Hematopoietic multipotent progenitor cell treated with erythropoietin and hydrocortisone succinate and interleukin-3 and kit ligand, for 17 days (in vitro differentiated cells): ENCODE measurements around the gene NHEJ1.

Experiments
- DNase-seq: peaks from one replicate; pipeline ENCODE4 v3.0.0-alpha.2; 2015; ENCODE audit warnings: low spot score

NHEJ1 gene

DNA sequence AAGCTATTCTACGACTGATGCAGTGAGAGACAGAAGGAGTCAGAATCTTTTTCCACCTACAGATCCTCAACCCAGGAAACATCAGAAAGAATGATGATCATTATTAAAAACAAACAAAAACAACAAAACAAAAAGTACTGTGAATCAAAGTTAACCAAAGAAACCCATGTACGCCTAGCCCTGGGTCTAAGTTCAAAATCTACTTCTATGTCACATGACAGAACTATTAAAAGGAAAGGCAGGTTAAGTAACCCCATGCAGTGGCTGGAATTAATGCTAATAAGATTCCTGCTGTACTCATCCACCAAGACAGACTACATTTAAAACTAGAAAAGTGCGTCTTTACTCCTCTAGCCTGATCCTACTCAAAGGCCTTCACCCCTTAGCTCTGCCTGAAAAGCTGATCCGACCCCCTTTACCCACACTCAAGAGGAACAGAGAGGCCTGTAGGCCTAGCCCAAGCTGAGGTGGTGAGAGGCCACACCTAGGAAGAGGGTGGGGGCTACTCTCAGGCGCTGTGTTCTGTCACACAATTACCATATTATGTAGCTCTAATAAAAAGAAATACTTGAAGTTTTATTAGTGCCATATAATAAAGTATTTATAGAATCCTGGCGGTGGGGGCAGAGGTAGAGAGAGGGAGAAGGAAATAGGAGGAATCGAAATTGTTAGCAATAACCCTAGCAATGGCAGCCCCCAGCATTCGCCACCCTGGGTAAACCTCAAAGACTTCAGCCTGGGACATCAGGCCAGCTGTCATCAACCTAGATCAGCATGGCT, 37.1 kb downstream of the NHEJ1 start:
- no peak for DNase-seq

DNA sequence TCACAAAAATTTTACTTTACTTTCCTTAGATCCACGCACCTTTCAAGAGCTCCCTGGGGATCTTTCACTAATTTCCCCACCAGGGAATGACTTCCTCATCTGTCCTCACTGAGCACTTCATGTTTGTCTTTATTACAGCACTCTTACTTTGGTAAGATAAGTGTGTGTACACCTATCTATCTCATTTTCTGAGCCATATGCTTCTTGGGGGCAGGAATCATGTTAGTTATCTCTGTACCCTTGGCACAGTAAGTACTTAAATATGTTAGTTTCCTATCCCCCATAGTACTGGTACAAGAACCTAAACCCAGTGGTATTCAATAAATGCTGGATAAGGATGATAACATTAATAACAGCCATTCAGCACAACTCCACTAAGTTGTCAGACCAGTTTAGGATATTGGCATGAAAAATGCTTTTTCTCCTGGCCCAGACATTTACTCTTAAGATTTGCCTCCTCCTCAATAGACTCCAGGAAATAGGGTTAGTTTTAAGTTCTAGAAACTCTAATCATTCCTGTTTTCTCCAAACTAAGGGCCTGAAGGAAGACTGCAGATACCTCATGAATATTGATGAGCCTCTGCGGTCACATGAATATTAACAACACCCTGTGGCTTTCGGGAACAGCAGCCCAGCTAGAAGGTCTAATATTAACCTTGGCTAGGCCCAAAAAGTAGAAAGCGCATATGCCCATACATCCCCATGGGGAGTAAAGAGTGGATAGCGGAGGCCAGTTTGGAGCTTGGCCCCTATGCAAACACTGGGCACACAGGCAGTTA, 38.2 kb downstream of the NHEJ1 start:
- no peak for DNase-seq

DNA sequence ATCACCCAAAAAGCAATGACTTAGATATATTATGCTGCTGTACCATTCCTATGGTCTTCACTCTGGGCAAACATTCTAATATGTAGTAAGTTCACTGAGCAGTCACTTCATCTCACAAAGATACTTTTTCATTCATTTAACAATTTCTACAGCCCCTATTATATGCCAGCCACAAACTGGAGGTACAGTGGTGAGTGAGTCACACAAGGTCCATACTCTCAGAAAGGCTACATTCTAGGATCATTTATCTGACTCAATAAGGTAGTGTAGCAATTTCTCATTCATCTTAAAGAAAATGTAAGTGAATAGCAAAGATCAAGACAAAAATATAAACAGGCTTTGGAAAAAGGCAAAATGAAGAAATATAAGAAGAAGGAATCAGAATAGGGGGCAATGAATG, 40.5 kb downstream of the NHEJ1 start:
- DNase-seq: no peak

DNA sequence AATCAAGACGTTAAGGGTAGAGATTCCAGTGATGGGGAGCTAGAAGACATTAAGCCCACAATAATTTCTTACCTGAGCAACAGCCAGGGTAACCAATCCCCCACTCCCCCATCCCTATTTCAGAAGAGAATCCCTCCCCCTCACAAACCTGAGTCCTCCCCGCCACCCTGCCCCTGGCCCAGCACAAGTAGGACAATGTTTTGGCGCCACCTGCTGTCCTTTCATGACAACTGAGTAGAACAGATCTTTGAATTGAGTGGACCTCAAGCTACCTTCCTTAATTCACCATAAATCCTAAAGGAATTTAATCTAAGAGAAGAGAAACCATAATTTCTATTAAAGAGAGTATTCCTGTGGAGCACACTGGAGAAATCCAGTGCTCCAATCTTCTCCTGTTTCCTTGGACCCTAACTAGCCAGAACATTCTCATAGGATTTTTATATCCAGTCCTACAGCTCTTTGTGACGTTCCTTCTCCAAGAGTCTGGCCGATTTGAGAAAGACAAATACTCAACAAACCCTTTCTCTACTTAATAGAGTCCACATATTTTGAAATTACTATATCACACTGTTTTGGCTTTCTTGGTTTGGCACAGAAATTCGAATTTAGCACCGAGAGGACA, 41.1 kb downstream of the NHEJ1 start:
- DNase-seq: peak; percentile 60

DNA sequence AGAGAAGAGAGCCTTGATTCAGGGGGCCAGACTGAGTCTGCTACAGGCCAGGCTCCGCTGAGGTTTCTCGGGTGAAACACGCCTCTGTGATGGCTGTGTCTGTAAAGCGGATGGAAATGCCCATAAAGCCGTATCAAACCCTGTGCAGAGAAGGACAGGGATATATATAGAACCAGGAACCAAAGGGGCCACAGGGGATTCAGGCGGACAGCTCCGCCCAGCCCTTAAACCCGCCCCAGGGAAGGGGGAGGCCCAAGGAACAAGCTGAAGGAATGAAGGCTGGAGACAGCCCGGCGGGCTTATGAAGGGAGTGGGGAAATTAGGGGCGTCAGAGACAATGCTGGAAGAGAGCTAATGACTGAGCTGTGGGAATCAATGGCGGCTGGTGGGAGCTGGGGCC, 42.1 kb downstream of the NHEJ1 start:
- DNase-seq: no peak

DNA sequence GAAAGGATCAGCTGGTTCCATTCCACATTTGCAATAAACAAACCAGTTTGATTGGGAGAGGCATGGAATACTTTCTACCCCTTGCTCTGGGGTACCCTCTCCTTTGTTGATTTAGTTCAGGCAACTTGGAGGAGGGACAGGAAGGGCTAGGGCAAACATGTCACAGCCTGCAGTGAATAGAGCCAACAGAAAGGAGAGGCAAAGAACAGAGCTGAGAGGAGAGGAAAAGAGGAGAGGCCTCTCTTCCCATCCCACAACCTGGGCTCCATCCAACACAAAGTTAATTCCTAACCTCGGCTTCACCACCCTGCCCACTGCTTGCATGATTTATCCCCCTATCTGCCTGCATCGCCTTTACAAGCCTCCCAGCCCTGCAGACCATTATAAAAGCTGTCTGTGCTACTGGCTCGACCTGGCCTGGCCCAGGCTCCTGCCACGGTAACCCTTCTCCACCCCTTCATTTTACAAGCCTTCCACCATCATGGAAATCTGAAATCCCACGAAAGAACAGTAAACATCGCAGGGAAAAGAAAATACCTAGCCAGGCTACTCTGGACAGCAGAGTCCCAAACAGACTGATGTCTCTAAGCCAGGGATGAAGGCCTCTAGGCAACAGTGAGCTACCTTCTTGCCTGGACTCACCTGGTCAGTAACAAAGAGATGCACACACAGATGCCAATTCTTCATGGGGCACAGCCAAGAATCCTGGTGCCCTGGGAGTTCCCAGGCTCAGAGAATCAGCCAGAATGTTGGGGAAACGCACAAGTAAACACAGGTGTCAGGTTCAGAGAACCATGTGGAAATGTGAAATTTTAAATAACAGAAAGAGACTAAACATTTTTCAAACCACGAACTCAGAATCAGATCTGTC, 43.6 kb downstream of the NHEJ1 start:
- DNase-seq: no peak

DNA sequence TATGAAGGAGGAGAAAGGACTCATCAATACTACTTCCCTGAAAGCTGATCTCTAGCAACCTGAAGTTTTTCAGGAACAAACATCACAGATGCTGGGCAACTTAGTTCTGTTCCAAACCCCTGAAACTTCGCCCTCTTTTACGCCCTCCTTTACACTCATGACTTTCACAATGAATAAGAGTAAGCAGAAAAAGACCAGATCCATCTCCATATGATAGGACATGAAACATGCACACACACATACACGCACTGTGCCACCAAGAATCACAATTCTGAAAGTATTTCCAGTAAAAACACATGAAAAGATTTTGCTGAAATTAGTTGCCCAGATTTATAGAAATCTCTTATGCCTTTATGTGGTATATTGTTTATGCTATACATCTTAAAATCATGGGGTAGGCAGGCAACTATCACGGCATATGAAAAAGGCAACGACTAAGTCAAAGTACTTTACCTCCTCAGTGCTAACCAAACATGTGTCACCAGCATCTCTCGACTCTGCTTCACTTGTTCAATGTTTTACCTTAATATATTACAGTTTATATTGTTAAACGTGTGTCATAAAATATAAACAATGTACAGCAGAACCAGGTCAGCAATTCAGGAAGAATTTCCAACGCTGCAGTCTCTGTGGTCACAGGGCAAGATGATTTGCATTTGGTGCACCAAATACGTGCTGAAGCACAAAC, 47.8 kb downstream of the NHEJ1 start:
- no peak for DNase-seq

DNA sequence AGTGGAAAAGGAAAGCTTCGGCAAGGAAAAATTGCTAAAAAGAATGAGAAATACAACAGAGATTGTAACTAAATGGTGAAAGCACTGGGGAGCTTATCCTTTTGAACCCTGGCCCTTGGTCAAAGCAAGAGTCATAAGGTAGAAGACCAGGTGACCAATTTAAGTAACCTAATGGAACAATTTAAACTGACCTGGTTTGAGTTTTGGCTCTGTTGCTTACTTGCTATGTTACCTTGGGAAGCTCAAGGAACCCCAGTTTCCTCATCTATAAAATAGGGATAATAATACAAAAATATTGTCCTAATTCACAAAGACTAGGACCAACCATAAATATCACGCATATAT, 48.6 kb downstream of the NHEJ1 start:
- no peak for DNase-seq

DNA sequence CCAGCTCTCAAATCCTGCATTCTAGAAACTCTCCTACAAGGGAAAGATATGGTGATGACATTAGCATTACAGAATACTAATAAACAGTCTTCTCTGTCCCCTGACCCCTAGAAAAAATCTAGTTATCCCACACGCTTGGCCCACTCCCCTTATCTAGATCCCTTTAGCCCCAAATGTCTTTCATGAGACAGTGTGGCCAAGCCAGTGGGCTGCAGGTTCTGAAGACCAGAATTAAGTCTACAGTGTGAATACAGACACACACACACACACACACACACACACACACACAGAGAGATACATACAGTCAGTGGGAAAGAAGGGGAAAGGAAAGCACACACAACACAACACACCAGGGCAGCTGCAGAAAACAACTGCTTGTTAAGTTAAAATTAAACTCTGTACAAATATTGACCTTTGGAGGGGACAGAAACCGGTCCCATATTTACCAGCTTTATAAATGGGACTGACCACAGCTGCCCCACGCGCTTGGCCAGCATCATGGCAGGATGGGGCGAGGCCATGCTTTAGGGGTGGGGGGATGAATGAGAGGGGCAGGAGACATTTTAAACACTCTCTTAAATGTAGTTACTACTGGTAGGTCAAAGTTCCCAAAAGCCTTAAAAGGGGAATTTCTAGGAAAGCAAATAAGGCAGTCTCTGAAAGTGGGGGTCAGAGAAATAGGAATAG, 49.1 kb downstream of the NHEJ1 start:
- DNase-seq: no peak

DNA sequence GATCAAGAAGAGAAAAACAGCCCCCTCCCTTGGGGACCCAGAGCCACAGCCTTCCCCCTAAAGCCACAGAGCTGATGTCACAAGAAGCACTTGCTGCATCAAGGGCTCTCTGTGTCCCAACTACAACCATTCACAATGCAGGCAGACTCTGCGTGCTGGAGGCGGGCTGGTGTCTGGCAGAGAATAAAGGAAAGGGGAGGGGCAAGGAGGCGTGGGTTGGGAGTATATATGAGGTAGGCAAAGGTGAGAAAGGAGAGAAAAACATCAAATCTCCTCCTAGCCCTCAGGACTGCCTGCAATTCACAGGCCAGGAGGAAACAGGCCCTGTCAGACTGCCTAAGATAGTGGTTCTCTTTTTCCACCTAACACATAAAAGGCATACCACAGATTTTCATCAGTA, 51.1 kb downstream of the NHEJ1 start:
- DNase-seq: no peak

DNA sequence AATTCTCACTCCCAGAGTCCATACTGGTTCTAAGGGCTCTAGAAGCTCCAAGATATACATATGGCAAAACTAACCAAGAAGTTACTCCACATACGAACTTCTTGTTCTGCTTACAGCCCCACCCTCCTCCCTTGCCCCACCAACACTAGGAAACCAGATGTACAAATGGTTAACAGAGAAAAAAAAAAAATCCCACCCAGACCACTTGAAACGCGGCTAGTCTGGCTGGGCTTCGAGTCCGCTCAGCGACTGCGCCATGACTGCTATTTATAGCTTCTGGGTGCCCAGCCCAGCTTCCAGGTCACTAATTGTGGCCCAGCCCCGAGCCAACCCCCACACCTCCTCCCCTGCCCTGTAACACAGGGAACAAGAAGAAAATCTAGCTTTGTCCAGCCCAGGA, 52.9 kb downstream of the NHEJ1 start:
- no peak for DNase-seq

DNA sequence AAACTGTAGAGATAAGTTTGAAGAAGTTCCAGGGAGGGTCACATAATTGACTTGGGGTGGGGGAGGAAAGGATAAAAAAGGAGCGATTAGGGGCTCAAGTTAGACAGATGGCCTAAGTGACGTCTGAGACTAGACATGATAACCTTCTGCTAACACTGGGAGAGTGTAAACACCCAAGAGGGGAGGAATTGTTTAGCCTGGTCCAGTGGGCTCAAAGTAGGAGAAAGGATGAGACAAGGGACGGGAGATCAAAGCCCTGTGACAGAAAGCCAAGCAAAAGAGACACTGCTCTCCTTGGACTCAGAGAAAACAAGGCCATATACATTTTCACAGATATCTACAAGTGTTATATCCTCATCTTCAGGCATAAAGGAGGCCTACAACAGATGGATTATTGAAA, 54.4 kb downstream of the NHEJ1 start:
- DNase-seq: no peak

DNA sequence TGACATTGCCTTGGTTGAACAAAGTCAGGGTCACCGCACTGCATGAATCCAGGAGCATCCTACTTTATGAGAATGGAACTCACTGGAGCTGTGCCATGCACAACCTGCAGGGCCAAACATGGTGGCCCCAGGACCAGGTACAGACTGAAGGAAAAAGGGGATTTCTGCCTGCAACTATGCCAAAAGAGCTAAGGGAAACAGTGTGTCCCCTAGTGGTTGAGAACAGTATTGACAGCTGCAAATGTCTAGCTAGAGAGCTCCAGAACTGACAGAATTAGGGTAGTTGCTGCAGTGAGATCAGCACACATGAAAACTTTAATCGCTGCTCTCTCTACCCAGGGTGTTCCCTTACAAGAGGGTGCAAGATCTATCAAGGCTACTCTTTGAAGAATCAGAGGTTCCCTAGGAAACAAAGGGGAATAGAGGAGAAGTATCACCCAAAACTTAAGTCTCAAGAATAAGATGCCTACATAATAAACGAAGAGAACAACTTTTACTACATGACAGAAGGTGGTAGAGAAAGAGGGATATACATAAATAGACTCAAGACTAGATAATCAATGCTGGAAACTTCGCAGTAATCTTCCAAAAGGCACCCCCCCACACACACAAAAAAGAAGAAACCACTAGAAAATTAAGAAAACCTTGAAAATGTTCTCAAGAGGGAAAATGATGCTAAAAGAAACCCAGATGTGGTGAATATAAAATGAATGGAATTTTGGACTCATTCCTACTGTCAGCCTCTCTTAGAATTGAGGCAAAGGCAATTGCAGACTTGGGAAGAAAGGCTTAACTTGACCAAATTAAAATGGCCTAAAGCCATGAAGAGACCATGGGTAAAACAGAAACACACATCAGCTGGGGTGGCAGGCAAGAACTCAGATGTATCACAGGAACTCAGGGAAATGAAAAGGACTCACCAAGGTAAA, 56.2 kb downstream of the NHEJ1 start:
- DNase-seq: peak; percentile 39

DNA sequence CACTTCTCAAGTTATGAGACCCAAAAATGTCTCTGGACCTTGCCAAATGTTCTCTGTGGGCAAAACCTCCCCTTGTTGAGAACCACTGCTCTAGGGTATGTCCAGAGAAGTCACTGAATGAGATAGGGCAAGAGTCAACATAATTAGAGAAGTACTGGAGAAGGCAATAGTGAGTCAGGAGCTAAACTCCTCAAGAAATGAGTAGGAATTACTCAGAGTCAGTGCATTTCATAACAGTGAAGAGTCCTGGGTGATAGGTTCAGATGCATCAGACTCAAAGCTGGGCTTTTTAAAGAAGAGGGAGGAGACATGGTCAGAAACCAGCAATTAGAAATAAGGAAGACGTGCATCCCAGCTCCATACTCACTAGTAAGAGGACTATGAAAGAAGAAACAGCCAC, 61.3 kb downstream of the NHEJ1 start:
- no peak for DNase-seq

DNA sequence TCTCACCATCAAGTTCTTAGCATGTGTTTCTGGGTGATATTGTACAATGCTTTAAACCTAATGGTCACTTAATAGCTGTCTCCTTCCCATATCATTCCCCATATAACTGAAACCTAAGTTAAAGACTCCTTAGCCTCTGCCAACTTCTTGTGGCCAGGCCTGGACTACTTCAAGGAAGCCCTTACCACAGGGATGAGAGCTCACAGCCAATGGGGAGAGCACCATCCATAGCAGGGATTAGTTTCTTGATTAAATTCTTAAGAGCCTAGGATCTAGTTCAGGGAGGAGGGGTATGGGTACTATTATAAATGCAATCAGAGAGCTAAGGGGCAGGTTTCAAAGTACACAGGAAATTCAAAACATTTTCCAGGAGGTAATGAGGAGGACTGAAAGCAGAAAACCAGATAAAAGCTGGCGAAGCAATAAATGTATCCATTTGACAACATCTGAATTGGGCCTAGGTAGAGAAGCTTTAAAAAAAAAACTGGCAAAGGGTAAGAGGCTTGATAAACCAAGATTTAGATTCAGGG, 65.1 kb downstream of the NHEJ1 start:
- DNase-seq: no peak

DNA sequence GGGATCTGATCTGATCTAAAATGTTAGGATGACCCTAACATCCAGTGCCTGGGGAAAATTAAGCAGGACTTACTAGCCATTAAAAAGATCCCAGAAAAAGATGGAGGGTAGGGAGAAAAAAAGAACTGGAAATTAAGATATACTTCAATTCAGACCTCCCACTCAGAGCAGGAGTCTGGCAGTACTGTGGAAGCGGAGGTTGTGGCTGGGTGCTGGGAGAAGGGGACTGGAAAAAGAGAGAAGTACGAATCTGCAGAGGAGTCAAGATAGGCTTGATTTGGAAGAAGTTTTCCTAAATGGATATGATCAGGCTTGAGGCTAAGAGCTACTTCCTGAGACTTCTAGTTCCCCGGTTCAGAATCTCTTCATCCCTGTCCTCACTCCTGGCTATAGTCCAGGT, 66.4 kb downstream of the NHEJ1 start:
- no peak for DNase-seq

DNA sequence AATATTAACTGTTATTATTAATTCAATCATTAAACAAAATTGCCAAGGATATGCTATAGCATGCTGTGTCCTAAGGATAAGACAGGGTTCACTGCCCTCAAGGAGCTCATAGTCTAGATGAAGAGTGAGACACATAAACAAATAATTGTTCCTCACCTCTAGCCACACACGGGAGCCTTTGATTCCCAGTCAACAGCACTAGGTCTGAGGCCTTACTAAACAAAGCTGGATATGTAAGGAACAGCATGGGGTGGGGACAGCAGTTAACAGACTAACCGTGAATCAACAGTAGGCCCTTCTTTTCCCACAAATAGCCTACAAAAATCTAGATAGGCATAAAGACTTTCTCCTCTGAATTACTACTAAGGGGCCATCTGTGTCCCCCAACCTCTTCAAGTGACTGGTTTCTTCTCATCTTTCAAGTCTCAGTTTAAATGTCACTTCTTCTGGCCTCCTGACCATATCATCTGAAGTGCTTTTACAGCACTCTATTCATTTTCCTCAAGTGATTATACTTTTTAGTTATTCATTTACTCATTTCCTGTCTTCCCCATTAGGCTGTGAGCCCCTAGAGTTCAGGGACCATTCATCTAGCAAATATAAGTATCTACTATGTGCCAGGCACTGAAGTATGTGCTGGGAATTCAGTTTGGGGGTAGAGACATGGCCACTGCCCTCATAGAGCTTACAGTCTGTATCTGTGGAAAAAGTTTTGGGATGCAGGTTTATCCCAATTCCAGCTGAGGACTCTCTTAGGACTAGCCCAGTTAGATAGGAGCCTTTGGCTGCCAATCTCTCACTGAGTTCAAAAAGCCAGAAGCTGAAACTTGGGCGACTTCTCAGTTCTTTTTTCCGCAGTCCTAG, 69.9 kb downstream of the NHEJ1 start:
- DNase-seq: no peak

DNA sequence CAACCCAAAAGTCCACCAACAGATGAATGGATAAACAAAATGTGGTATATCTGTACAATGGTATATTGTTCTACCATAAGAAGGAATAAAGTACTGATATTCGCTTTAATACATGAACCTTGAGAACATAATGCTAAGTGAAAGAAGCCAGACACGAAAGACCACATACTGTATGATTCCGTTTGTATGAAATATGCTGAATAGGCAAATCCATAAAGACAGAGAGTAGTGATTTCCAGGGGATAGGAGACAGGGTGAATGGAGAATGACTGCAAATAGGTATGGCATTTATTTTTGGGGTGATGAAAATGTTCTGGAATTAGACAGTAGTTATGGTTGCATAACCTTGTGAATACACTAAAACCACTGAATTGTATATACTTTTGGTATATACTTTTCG, 71.3 kb downstream of the NHEJ1 start:
- no peak for DNase-seq

DNA sequence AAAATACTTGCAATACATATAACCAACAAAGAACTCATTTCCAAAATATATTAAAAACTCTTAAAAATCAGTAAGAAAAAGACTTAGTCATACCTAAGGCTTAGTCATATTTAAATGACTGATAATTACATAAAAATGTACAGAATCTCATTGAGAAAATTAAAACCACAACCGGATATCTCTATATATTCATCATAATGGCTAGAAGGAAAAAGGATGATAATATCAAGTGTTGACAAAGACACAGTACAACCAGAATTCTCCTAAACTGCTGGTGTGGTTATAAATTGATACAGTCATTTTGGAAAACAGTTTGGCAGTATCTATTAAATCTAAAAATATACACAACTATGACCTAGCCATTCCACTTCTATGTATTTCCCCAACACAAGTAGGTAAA, 72.8 kb downstream of the NHEJ1 start:
- no peak for DNase-seq
